HL-60 (cell line): ENCODE measurements around the gene SLC15A2.

Experiments
- CTCF ChIP-seq: IDR thresholded peaks from one replicate; pipeline ENCODE4 v1.5.1; 2011; ENCODE audit warnings: low read length, control low read depth, inconsistent platforms; ENCODE audit not compliant: insufficient read depth
- GABPA ChIP-seq: IDR thresholded peaks from 2 replicates; pipeline ENCODE4 v1.6.1; 2012; ENCODE audit warnings: low read depth
- TF ChIP-seq, protein P1 (sequence below): IDR thresholded peaks from 2 replicates; pipeline ENCODE4 v1.6.1; 2012; ENCODE audit warnings: low read depth; ENCODE audit not compliant: insufficient replicate concordance

DNA sequence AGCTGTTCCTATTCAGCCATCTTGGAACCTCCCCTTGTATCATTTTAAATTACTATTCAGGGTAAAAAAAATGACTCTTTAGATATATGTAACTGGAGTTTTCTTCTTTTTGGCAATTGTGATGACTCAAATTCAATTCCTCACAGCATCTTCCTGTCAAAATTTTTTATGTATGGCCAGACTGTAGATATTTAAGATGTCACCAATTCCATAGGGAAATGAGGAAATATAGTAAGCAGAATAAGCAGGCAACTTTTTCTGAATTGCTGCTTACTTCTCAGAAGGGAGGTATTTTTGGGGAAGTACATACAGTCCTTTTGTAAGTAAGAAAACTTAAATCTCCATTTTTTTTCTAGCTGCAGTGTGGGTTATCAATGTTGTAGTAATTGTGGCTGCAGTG is 30.4 kb upstream of the SLC15A2 start:
- no peak for TF ChIP-seq GABPA
- no peak for TF ChIP-seq CTCF
- TF ChIP-seq, protein P1, sequence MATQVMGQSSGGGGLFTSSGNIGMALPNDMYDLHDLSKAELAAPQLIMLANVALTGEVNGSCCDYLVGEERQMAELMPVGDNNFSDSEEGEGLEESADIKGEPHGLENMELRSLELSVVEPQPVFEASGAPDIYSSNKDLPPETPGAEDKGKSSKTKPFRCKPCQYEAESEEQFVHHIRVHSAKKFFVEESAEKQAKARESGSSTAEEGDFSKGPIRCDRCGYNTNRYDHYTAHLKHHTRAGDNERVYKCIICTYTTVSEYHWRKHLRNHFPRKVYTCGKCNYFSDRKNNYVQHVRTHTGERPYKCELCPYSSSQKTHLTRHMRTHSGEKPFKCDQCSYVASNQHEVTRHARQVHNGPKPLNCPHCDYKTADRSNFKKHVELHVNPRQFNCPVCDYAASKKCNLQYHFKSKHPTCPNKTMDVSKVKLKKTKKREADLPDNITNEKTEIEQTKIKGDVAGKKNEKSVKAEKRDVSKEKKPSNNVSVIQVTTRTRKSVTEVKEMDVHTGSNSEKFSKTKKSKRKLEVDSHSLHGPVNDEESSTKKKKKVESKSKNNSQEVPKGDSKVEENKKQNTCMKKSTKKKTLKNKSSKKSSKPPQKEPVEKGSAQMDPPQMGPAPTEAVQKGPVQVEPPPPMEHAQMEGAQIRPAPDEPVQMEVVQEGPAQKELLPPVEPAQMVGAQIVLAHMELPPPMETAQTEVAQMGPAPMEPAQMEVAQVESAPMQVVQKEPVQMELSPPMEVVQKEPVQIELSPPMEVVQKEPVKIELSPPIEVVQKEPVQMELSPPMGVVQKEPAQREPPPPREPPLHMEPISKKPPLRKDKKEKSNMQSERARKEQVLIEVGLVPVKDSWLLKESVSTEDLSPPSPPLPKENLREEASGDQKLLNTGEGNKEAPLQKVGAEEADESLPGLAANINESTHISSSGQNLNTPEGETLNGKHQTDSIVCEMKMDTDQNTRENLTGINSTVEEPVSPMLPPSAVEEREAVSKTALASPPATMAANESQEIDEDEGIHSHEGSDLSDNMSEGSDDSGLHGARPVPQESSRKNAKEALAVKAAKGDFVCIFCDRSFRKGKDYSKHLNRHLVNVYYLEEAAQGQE = no peak
